Ishikawa (cell line): ENCODE measurements around the gene ENTPD3.

ENCODE experiments used
- CEBPB ChIP-seq: IDR thresholded peaks from 2 replicates; pipeline ENCODE4 v1.6.1; 2012
- CREB1 ChIP-seq: IDR thresholded peaks from 2 replicates; pipeline ENCODE4 v1.6.1; 2012; ENCODE audit warnings: low read depth
- EGR1 ChIP-seq: IDR thresholded peaks from 2 replicates; pipeline ENCODE4 v1.6.1; 2012
- EP300 ChIP-seq: IDR thresholded peaks from 2 replicates; pipeline ENCODE4 v1.6.1; 2012; ENCODE audit warnings: borderline replicate concordance
- FOXM1 ChIP-seq: IDR thresholded peaks from 2 replicates; pipeline ENCODE4 v1.6.1; 2012; ENCODE audit warnings: low read depth, borderline replicate concordance
- NFIC ChIP-seq: IDR thresholded peaks from 2 replicates; pipeline ENCODE4 v1.6.1; 2012
- RAD21 ChIP-seq: IDR thresholded peaks from 2 replicates; pipeline ENCODE4 v1.6.1; 2012; ENCODE audit warnings: low read depth
- TAF1 ChIP-seq: IDR thresholded peaks from 2 replicates; pipeline ENCODE4 v1.6.1; 2012; ENCODE audit warnings: low read depth, mild to moderate bottlenecking
- TCF12 ChIP-seq: IDR thresholded peaks from 2 replicates; pipeline ENCODE4 v1.6.1; 2012; ENCODE audit warnings: low read depth
- TEAD4 ChIP-seq: IDR thresholded peaks from 2 replicates; pipeline ENCODE4 v1.6.1; 2012
- YY1 ChIP-seq: IDR thresholded peaks from 2 replicates; pipeline ENCODE4 v1.6.1; 2012; ENCODE audit warnings: low read depth
- ZBTB7A ChIP-seq: IDR thresholded peaks from 2 replicates; pipeline ENCODE4 v1.6.1; 2012; ENCODE audit warnings: low read depth
- TF ChIP-seq, protein P1 (sequence below): IDR thresholded peaks from 2 replicates; pipeline ENCODE4 v1.6.1; 2012; ENCODE audit warnings: low read depth, mild to moderate bottlenecking
- TF ChIP-seq, protein P2 (sequence below): IDR thresholded peaks from 2 replicates; pipeline ENCODE4 v1.6.1; 2012
- TF ChIP-seq, protein P3 (sequence below): IDR thresholded peaks from 2 replicates; pipeline ENCODE4 v1.6.1; 2012

Gene ENTPD3

DNA sequence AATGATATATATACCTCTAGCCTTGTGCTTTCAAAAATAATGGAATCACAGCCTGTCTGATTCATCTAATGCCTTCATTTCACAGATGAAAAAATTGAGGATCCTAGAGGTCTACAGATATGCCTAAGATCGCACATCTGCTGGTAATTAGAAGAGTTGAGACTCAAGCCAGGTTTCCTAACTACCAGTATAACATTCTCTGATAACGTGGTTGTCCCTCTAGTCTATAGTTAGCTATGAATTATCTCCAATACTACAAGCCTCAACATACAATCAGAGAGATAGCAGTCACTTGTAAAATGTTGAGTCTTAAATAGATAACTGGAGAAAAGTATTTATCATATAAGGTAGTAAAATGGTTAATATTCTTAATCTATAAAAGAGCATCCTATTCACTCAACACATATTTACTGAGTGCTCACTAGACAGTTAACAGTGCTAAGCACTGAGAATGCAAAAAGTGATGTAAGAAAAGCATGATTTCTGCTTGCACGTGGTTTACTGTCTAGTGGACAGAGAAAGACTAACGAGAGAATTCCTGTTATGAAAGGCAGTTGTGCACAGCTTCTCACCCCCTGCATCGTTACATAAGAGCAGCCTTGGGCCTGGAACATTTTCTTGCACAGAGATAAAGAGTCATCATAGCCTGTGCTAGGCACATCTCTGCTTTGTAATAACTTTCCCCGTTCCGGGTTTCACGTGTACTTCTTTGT is 4.9 kb upstream of the ENTPD3 start:
- TF ChIP-seq TCF12 (no peak), RAD21 (no peak), EP300 (no peak), YY1 (no peak), ZBTB7A (no peak)
- TF ChIP-seq, protein P1, sequence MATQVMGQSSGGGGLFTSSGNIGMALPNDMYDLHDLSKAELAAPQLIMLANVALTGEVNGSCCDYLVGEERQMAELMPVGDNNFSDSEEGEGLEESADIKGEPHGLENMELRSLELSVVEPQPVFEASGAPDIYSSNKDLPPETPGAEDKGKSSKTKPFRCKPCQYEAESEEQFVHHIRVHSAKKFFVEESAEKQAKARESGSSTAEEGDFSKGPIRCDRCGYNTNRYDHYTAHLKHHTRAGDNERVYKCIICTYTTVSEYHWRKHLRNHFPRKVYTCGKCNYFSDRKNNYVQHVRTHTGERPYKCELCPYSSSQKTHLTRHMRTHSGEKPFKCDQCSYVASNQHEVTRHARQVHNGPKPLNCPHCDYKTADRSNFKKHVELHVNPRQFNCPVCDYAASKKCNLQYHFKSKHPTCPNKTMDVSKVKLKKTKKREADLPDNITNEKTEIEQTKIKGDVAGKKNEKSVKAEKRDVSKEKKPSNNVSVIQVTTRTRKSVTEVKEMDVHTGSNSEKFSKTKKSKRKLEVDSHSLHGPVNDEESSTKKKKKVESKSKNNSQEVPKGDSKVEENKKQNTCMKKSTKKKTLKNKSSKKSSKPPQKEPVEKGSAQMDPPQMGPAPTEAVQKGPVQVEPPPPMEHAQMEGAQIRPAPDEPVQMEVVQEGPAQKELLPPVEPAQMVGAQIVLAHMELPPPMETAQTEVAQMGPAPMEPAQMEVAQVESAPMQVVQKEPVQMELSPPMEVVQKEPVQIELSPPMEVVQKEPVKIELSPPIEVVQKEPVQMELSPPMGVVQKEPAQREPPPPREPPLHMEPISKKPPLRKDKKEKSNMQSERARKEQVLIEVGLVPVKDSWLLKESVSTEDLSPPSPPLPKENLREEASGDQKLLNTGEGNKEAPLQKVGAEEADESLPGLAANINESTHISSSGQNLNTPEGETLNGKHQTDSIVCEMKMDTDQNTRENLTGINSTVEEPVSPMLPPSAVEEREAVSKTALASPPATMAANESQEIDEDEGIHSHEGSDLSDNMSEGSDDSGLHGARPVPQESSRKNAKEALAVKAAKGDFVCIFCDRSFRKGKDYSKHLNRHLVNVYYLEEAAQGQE, result no peak

DNA sequence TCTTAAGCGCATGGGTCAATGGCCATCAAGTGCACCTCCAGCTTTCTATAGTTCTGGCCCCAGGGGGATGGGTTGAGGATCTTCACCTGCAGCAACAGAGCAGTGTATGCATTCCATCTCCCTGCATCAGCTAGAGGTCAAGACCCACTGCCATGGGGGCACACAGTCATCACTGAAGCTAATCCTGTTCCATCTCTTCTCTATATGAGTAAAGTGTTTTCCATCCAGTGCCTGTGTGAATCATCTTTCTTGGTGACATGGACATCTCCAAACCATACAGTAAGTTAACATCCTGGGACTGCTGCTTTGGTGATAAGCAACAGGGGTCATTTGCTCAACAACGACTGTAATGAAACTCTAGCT is 4.4 kb upstream of the ENTPD3 start:
- TF ChIP-seq CEBPB (no peak), RAD21 (no peak), TEAD4 (no peak), NFIC (no peak), CREB1 (no peak), FOXM1 (no peak), EP300 (no peak), EGR1 (no peak), ZBTB7A (no peak), TCF12 (no peak), YY1 (no peak)
- TF ChIP-seq, protein P2, sequence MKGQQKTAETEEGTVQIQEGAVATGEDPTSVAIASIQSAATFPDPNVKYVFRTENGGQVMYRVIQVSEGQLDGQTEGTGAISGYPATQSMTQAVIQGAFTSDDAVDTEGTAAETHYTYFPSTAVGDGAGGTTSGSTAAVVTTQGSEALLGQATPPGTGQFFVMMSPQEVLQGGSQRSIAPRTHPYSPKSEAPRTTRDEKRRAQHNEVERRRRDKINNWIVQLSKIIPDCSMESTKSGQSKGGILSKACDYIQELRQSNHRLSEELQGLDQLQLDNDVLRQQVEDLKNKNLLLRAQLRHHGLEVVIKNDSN, result no peak
- TF ChIP-seq, protein P3, sequence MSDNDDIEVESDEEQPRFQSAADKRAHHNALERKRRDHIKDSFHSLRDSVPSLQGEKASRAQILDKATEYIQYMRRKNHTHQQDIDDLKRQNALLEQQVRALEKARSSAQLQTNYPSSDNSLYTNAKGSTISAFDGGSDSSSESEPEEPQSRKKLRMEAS, result no peak

DNA sequence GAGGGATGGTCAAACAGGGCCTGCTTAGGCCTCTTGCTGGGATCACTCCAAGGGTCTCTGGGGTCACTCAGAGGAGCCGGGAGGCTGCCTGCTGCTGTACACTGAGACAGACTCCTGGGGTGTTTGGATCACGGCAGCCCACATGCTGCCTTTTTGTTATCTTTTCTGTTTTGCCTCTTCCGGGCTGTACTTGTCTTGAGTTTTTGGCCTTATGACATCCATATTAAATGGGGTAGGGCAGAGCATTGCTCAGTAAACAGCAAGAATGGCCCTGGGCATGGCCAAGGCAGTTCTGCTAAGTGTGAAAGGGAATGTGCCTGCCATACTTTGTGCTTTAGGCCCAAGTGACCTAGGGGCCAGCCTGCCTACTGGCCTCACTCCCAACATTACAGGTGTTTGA is 771 bp upstream of the ENTPD3 start:
- no peak for TF ChIP-seq CREB1
- TF ChIP-seq YY1, result no peak
- no peak for TF ChIP-seq EP300
- no peak for TF ChIP-seq TCF12
- TF ChIP-seq, protein P3, result no peak
- TF ChIP-seq, protein P1, result no peak
- TF ChIP-seq CEBPB, result no peak
- TF ChIP-seq RAD21, result no peak
- no peak for TF ChIP-seq ZBTB7A
- no peak for TF ChIP-seq EGR1
- TF ChIP-seq, protein P2, result no peak
- no peak for TF ChIP-seq NFIC
- no peak for TF ChIP-seq FOXM1
- no peak for TF ChIP-seq TEAD4
- TF ChIP-seq TAF1, result no peak

DNA sequence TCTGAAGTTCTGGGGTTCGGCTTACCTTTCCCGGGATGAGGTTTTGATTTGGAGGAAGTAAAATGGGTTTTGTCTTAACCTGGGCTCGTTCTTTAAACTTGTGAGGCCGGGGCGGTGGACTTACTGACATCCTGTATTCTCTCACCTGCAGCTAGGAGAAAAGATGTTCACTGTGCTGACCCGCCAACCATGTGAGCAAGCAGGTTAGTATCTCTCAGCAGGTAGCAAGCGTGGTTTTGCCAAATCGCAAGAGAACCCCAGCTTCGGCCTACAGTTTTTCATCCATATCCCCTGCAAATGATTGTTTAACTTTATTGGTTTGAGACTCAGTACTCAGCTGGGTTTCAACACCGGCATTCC is 891 bp downstream of the ENTPD3 start:
- TF ChIP-seq NFIC, result no peak
- no peak for TF ChIP-seq TEAD4
- TF ChIP-seq, protein P1, result no peak
- no peak for TF ChIP-seq ZBTB7A
- no peak for TF ChIP-seq EP300
- TF ChIP-seq CREB1, result no peak
- no peak for TF ChIP-seq RAD21
- TF ChIP-seq TCF12, result no peak
- TF ChIP-seq YY1, result no peak
- no peak for TF ChIP-seq CEBPB

DNA sequence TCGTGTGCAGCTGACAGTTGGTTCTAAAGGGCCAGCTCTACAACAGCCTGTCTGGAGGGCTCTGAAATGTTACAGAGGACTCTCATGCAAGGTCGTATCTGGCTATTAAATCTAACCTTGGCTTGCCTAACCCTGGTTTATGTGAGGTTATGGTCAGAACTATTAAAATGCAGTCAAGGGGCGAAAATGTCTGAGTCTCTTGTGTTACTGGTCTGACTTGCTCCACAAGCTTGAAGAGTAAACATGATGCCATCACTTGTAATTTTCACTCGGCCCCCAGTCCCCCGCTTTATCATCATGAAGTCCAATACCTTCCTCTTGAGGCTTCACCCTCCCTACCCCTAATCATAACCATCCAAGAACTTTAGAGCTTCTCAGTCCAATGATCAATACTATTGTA is 9.4 kb downstream of the ENTPD3 start:
- TF ChIP-seq TEAD4 (no peak), ZBTB7A (no peak), TCF12 (no peak), CREB1 (no peak), TAF1 (no peak), FOXM1 (no peak), CEBPB (no peak), EP300 (no peak), EGR1 (no peak), NFIC (no peak), RAD21 (no peak), YY1 (no peak)
- TF ChIP-seq, protein P1, result no peak
- TF ChIP-seq, protein P2, result no peak
- TF ChIP-seq, protein P3, result no peak
